B cell (primary cell): Measurements from ENCODE around the gene SCAMP3. TPM values are rescaled to one million over a fixed set of nuclear protein-coding genes. Genes with fewer than 3 reads are reported as not detected.
"Not testable (repeated sequence)": the region's sequence is repeated elsewhere in the genome, so short reads cannot be mapped to it uniquely, and the experiment has no call there.

Source experiments
- ATAC-seq: fragments of 200-7000 bp; cut with Tn5 transposase; one replicate; pipeline ENCODE4 v1.10.0; 2021; ENCODE audit warnings: low read depth, mild to moderate bottlenecking, moderate number of reproducible peaks, moderate library complexity
- CTCF ChIA-PET: fragments of 350-600 bp; sonication (Branson Sonifier 250); formaldehyde crosslinking; loops from one replicate; lab custom pipeline; 2021; ENCODE audit warnings: antibody characterized with exemption, inconsistent platforms; lab: Charles Lee
- POLR2A ChIA-PET: fragments of 350-600 bp; sonication (Branson Sonifier 250); formaldehyde crosslinking; loops from one replicate; lab custom pipeline; 2021; ENCODE audit warnings: antibody characterized with exemption; lab: Charles Lee
- DNase-seq: peaks from one replicate; pipeline ENCODE4 v3.0.0; 2013
- H2AFZ ChIP-seq: 2 replicates; pipeline ENCODE4 v1.6.1; 2012; ENCODE audit warnings: mild to moderate bottlenecking, low read depth, low read length; ENCODE audit not compliant: insufficient read depth, poor library complexity, severe bottlenecking
- H3K27ac ChIP-seq, 2 donors: 1 replicate in 1 of 2; 2 replicates in 1 of 2; pipeline ENCODE4 v1.5.1; 2012 to 2013; ENCODE audit warnings: low read length in 2 of 2, mild to moderate bottlenecking in 2 of 2, moderate library complexity in 1 of 2
- H3K27me3 ChIP-seq, 4 experiments: fragments of 200-600 bp in 1 of 4; sonication (generic) in 1 of 4; replicated peaks in 1 of 4; 1 replicate in 2 of 4; 2 replicates in 2 of 4; pipeline versions ENCODE4 v1.6.1 to v1.7.0; 2013 to 2016; ENCODE audit warnings: low read length in 3 of 4, mild to moderate bottlenecking in 2 of 4, mixed read lengths in 1 of 4, moderate library complexity in 1 of 4; ENCODE audit not compliant: insufficient read depth in 4 of 4, control insufficient read depth in 3 of 4; ENCODE audit errors: control extremely low read depth in 1 of 4
- H3K36me3 ChIP-seq, 2 experiments: replicated peaks in 1 of 2; 1 replicate in 1 of 2; 2 replicates in 1 of 2; pipeline versions ENCODE4 v1.6.1 to v1.7.1; 2013; ENCODE audit warnings: low read length in 1 of 2; ENCODE audit not compliant: insufficient read depth in 2 of 2, control insufficient read depth in 1 of 2; ENCODE audit errors: control extremely low read depth in 1 of 2, extremely low read depth in 1 of 2
- H3K4me1 ChIP-seq, 2 donors: fragments of 200-600 bp in 1 of 2; sonication (generic) in 1 of 2; 1 replicate in 1 of 2; 2 replicates in 1 of 2; pipeline versions ENCODE4 v1.5.1 to v1.6.1; 2013 to 2017; ENCODE audit warnings: low read length in 2 of 2; ENCODE audit not compliant: control insufficient read depth in 2 of 2, insufficient read depth in 2 of 2
- H3K4me2 ChIP-seq: replicated peaks from 2 replicates; pipeline ENCODE3; 2012; ENCODE audit warnings: mild to moderate bottlenecking, low read depth, low read length; ENCODE audit not compliant: poor library complexity, severe bottlenecking
- H3K4me3 ChIP-seq, 5 experiments: fragments of 200-600 bp in 1 of 5; sonication (generic) in 1 of 5; 1 replicate in 3 of 5; 2 replicates in 2 of 5; pipeline versions ENCODE4 v1.5.1 to v1.7.0; 2011 to 2016; ENCODE audit warnings: low read length in 4 of 5, mild to moderate bottlenecking in 4 of 5, low read depth in 2 of 5, control low read depth in 1 of 5, moderate library complexity in 1 of 5; ENCODE audit not compliant: insufficient read depth in 1 of 5; ENCODE audit errors: control extremely low read depth in 1 of 5, extremely low read depth in 1 of 5
- H3K79me2 ChIP-seq: fragments of 200-600 bp; sonication (generic); one replicate; pipeline ENCODE4 v1.6.0; 2016; ENCODE audit warnings: low read length; ENCODE audit not compliant: control insufficient read depth, insufficient read depth
- H3K9ac ChIP-seq: fragments of 200-600 bp; sonication (generic); 2 replicates; pipeline ENCODE4 v1.6.1; 2017; ENCODE audit warnings: mild to moderate bottlenecking, low read length, moderate library complexity
- H3K9me3 ChIP-seq, 3 donors: one replicate each; pipeline versions ENCODE4 v1.6.1 to v1.7.1; 2013; ENCODE audit warnings: low read length in 2 of 3; ENCODE audit not compliant: control insufficient read depth in 2 of 3, insufficient read depth in 1 of 3; ENCODE audit errors: control extremely low read depth in 1 of 3
- H4K20me1 ChIP-seq: 2 replicates; pipeline ENCODE4 v1.6.0; 2012; ENCODE audit warnings: mild to moderate bottlenecking, low read length; ENCODE audit not compliant: insufficient read depth, control insufficient read depth, poor library complexity, severe bottlenecking
- H3K27ac Mint-ChIP-seq: one replicate; pipeline ENCODE4 v1.8.0; 2021; ENCODE audit warnings: mixed read lengths
- H3K27me3 Mint-ChIP-seq: one replicate; pipeline ENCODE4 v1.8.0; 2021; ENCODE audit warnings: mixed read lengths
- H3K4me1 Mint-ChIP-seq: one replicate; pipeline ENCODE4 v1.8.0; 2021; ENCODE audit warnings: mixed read lengths
- H3K4me3 Mint-ChIP-seq: one replicate; pipeline ENCODE4 v1.8.0; 2021; ENCODE audit warnings: mixed read lengths
- H3K9me3 Mint-ChIP-seq: one replicate; pipeline ENCODE4 v1.8.0; 2022; ENCODE audit warnings: mixed read lengths; ENCODE audit not compliant: insufficient read depth
- CTCF ChIP-seq: fragments of 200-600 bp; IDR thresholded peaks from one replicate; pipeline ENCODE4 v1.8.0; 2022; ENCODE audit warnings: antibody characterized with exemption, mild to moderate bottlenecking
- EZH2 ChIP-seq: IDR thresholded peaks from 2 replicates; pipeline ENCODE4 v1.6.1; 2012; ENCODE audit warnings: borderline replicate concordance, low read depth, mild to moderate bottlenecking, moderate library complexity, low read length; ENCODE audit not compliant: insufficient read depth, poor library complexity, severe bottlenecking
- WGBS: methylation state at CpG from one replicate; pipeline ENCODE4 v1.1.5; 2013; ENCODE audit warnings: missing lambda C conversion rate; ENCODE audit not compliant: insufficient coverage; 5-methylcytosine and 5-hydroxymethylcytosine counted together
- intact Hi-C: fragments of 100-400 bp; cut with micrococcal nuclease; formaldehyde crosslinking; loops from one replicate; pipeline ENCODE4 v1.10.0; 2022
- polyA plus RNA-seq: library from polyadenylated mRNA; depleted of rRNA; stranded (reverse); fragments of >200 nt; gene quantifications from 2 replicates; pipeline ENCODE4 v1.2.3, GENCODE V29; 2012
- total RNA-seq, 2 donors: library from RNA; stranded (reverse); fragments of 120-200 nt in 1 of 2; gene quantifications; 1 replicate in 1 of 2; 2 replicates in 1 of 2; pipeline versions ENCODE4 v1.2.3 to v1.2.4, GENCODE V29; 2013 to 2022

The SCAMP3 gene
- total and polyA plus RNA-seq, 2 donors (not counting 1 experiment from before 2014, with no cell fraction given): 79.8 to 107 TPM

- H3K27ac Mint-ChIP-seq: peak overlapping the region; percentile 91
- ChIA-PET CTCF (interaction anchor here (0.8 to 6.9 kb wide), 18 partner anchors 15 to 382 kb away, joined by 3 to 189 read pairs (median 6); partner anchors contain the start of genes CLK2, KRTCAP2, MTX1 and THBS3), POLR2A (interaction anchor here (0.7 to 5.9 kb wide), 5 partner anchors 15 to 334 kb away, joined by 4 to 47 read pairs (median 5); partner anchors contain the start of genes MTX1, THBS3 and TRIM46)
- H2AFZ ChIP-seq: peak overlapping the region; percentile 81
- H3K36me3 ChIP-seq: no peaks in the 10 kb centered on the region
- H3K79me2 ChIP-seq: peaks cover 4% of the 10 kb centered on the region
- no peaks in the 10 kb centered on the region for H3K9me3 ChIP-seq
- no peaks in the 10 kb centered on the region for H4K20me1 ChIP-seq
- intact Hi-C loops: loop anchor here (1.0 to 5.0 kb wide), 4 partner anchors 19 to 142 kb away; partner anchors contain the start of gene THBS3
- ATAC-seq (peak; percentile 25), DNase-seq (peak; percentile 89)
- H3K9ac ChIP-seq: peak overlapping the region; percentile 73
- peak overlapping the region; percentile 85 for H3K4me3 Mint-ChIP-seq
- peaks cover 46% of the 10 kb centered on the region for H3K4me1 Mint-ChIP-seq
- 0% methylated on average over 6 of the region's 7 CpGs for WGBS
- H3K27me3 Mint-ChIP-seq: no peaks in the 10 kb centered on the region
- peak overlapping the region; percentile 94 for H3K4me2 ChIP-seq
- no peaks in the 10 kb centered on the region for H3K27me3 ChIP-seq
- peak overlapping the region; percentile 61 to 93 (median 68) for H3K4me3 ChIP-seq
- TF ChIP-seq EZH2 (no peak), CTCF (peak; percentile 85)
- no peaks in the 10 kb centered on the region for H3K9me3 Mint-ChIP-seq
- H3K4me1 ChIP-seq: peaks cover 46 to 61% of the 10 kb centered on the region in 2 donors
- H3K27ac ChIP-seq: peak overlapping the region; percentile 70
Measured at GRCh38 chr1:155226188-155226909, 35.8 kb downstream of the SCAMP3 start.

- not testable (repeated sequence) for H2AFZ ChIP-seq, H3K27me3 Mint-ChIP-seq, H3K36me3 ChIP-seq, H3K4me3 ChIP-seq, DNase-seq, H3K79me2 ChIP-seq, ATAC-seq, H3K9me3 ChIP-seq, H3K9me3 Mint-ChIP-seq, H4K20me1 ChIP-seq, H3K4me3 Mint-ChIP-seq, H3K9ac ChIP-seq, H3K27me3 ChIP-seq
- intact Hi-C loops: loop anchor here (5.0 kb wide), 1 partner anchor 33 kb away; no protein-coding TSS in a partner anchor
- CTCF ChIA-PET: interaction anchor here (0.8 to 6.9 kb wide), 10 partner anchors 18 to 383 kb away, joined by 3 to 189 read pairs (median 12); partner anchors contain the start of genes KRTCAP2, MTX1, THBS3 and TRIM46
- H3K27ac ChIP-seq: peak overlapping the region in 1 of 2 donors; percentile 70
- POLR2A ChIA-PET: interaction anchor here (5.9 kb wide), 1 partner anchor 17 kb away, joined by 47 read pairs; the partner anchor contains the start of genes MTX1 and THBS3
- H3K4me1 ChIP-seq: peaks cover 46 to 61% of the 10 kb centered on the region in 2 donors
- H3K4me2 ChIP-seq: peak overlapping the region; percentile 94
- peaks cover 46% of the 10 kb centered on the region for H3K4me1 Mint-ChIP-seq
- 88% methylated on average over 3 of the region's 8 CpGs for WGBS
- peak overlapping the region; percentile 79 for H3K27ac Mint-ChIP-seq
Measured at GRCh38 chr1:155225404-155225759, 36.8 kb downstream of the SCAMP3 start.
